GM23338 (cell line): ENCODE results near the gene TEDC1. TPM values are rescaled to one million over a fixed set of nuclear protein-coding genes. Genes with fewer than 3 reads are reported as not detected.

Source experiments
- ATAC-seq: fragments of 200-7000 bp; cut with Tn5 transposase; 3 replicates; pipeline ENCODE4 v1.9.1; 2020
- DNase-seq: peaks from one replicate; pipeline ENCODE4 v3.0.0-alpha.2; 2015; ENCODE audit warnings: low spot score
- H2AFZ ChIP-seq: fragments of 200-600 bp; sonication (generic); 2 replicates; pipeline ENCODE4 v1.8.0; 2016; ENCODE audit warnings: antibody characterized with exemption, mild to moderate bottlenecking, moderate library complexity
- H3F3A ChIP-seq: fragments of 200-600 bp; sonication (generic); replicated peaks from 2 replicates; pipeline ENCODE4 v1.8.0; 2017; ENCODE audit warnings: antibody characterized with exemption, mixed run types, low read depth
- H3K27ac ChIP-seq: fragments of 200-600 bp; sonication (generic); 2 replicates; pipeline ENCODE4 v1.6.1; 2016; ENCODE audit warnings: low read depth
- H3K27me3 ChIP-seq: fragments of 200-600 bp; sonication (generic); 2 replicates; pipeline ENCODE4 v1.8.0; 2016; ENCODE audit warnings: mild to moderate bottlenecking, mixed run types, moderate library complexity; ENCODE audit not compliant: insufficient read depth
- H3K36me3 ChIP-seq: fragments of 200-600 bp; sonication (generic); 2 replicates; pipeline ENCODE4 v1.8.0; 2016; ENCODE audit warnings: mild to moderate bottlenecking; ENCODE audit not compliant: insufficient read depth
- H3K4me1 ChIP-seq: fragments of 200-600 bp; sonication (generic); 2 replicates; pipeline ENCODE4 v1.8.0; 2016; ENCODE audit warnings: mild to moderate bottlenecking, moderate library complexity; ENCODE audit not compliant: insufficient read depth
- H3K4me2 ChIP-seq: fragments of 200-600 bp; sonication (generic); 2 replicates; pipeline ENCODE4 v1.7.1; 2017; ENCODE audit warnings: mixed run types
- H3K4me3 ChIP-seq: fragments of 200-600 bp; sonication (generic); 2 replicates; pipeline ENCODE4 v1.6.1; 2016; ENCODE audit warnings: mixed run types
- H3K79me2 ChIP-seq: fragments of 200-600 bp; sonication (generic); replicated peaks from 2 replicates; pipeline ENCODE4 v1.8.0; 2017; ENCODE audit warnings: mild to moderate bottlenecking; ENCODE audit not compliant: insufficient read depth
- H3K9me2 ChIP-seq: fragments of 200-600 bp; sonication (generic); 2 replicates; pipeline ENCODE4 v1.8.0; 2017; ENCODE audit not compliant: insufficient read depth
- H4K20me1 ChIP-seq: fragments of 200-600 bp; sonication (generic); replicated peaks from 2 replicates; pipeline ENCODE4 v1.8.0; 2017; ENCODE audit warnings: mild to moderate bottlenecking; ENCODE audit not compliant: insufficient read depth
- H3K27ac Mint-ChIP-seq: 2 replicates; pipeline ENCODE4 v1.8.0; 2020; ENCODE audit warnings: inconsistent platforms, mild to moderate bottlenecking, moderate library complexity, mixed read lengths
- H3K27me3 Mint-ChIP-seq: 3 replicates; pipeline ENCODE4 v1.8.0; 2022; ENCODE audit warnings: low read depth, mild to moderate bottlenecking, moderate library complexity, mixed read lengths, inconsistent platforms; ENCODE audit not compliant: insufficient read depth, poor library complexity
- H3K36me3 Mint-ChIP-seq: 3 replicates; pipeline ENCODE4 v1.8.0; 2021; ENCODE audit warnings: low read depth, mild to moderate bottlenecking, inconsistent platforms, moderate library complexity, mixed read lengths
- H3K4me1 Mint-ChIP-seq: 3 replicates; pipeline ENCODE4 v1.8.0; 2020; ENCODE audit warnings: mild to moderate bottlenecking, inconsistent platforms, mixed read lengths
- H3K4me3 Mint-ChIP-seq: 3 replicates; pipeline ENCODE4 v1.8.0; 2021; ENCODE audit warnings: moderate library complexity, mild to moderate bottlenecking, inconsistent platforms, mixed read lengths
- H3K9me3 Mint-ChIP-seq: 3 replicates; pipeline ENCODE4 v1.8.0; 2020; ENCODE audit warnings: moderate library complexity, mild to moderate bottlenecking, inconsistent platforms, mixed read lengths
- CREB1 ChIP-seq: fragments of 250-450 bp; sonication (Bioruptor Pico); IDR thresholded peaks from 2 replicates; pipeline ENCODE4 v1.5.0; 2020; ENCODE audit warnings: low read depth, mild to moderate bottlenecking, moderate library complexity
- EZH2 ChIP-seq: fragments of 200-600 bp; sonication (generic); IDR thresholded peaks from one replicate; pipeline ENCODE4 v1.8.0; 2017; ENCODE audit warnings: antibody characterized with exemption, mild to moderate bottlenecking, low read depth; ENCODE audit not compliant: unreplicated experiment
- EZH2phosphoT487 ChIP-seq: fragments of 200-600 bp; sonication (generic); IDR thresholded peaks from one replicate; pipeline ENCODE4 v1.8.1; 2018; ENCODE audit warnings: antibody characterized with exemption; ENCODE audit not compliant: unreplicated experiment
- JUNB ChIP-seq: IDR thresholded peaks from one replicate; pipeline ENCODE4 v1.6.1; 2016; ENCODE audit warnings: antibody characterized with exemption; ENCODE audit not compliant: unreplicated experiment
- NANOG ChIP-seq: IDR thresholded peaks from 2 replicates; pipeline ENCODE4 v1.6.1; 2016; ENCODE audit warnings: antibody characterized with exemption, borderline replicate concordance
- POLR2AphosphoS5 ChIP-seq: IDR thresholded peaks from 2 replicates; pipeline ENCODE4 v1.6.1; 2016; ENCODE audit warnings: antibody characterized with exemption, low read depth
- STAT1 ChIP-seq: IDR thresholded peaks from one replicate; pipeline ENCODE4 v1.6.1; 2016; ENCODE audit warnings: antibody characterized with exemption; ENCODE audit not compliant: unreplicated experiment
- ZNF114 ChIP-seq: fragments of 250-450 bp; sonication (Bioruptor Pico); IDR thresholded peaks from 2 replicates; pipeline ENCODE4 v1.5.0; 2020; ENCODE audit warnings: mild to moderate bottlenecking, moderate library complexity
- ZNF331 ChIP-seq: fragments of 250-450 bp; sonication (Bioruptor Pico); IDR thresholded peaks from 2 replicates; pipeline ENCODE4 v1.5.0; 2020; ENCODE audit warnings: low read depth, mild to moderate bottlenecking, moderate library complexity
- polyA plus RNA-seq: library from polyadenylated mRNA; unstranded; fragments of >200 nt; fragmentation: Nextera tagmentation; extraction: Ambion mirVana; gene quantifications from 2 replicates; pipeline ENCODE4 v1.2.1, GENCODE V29; 2016
- total RNA-seq: library from RNA; depleted of rRNA; stranded (reverse); fragments of >200 nt; shearing (Covaris generic); gene quantifications from 2 replicates; pipeline ENCODE4 v1.2.3, GENCODE V29; 2014
- TF ChIP-seq, protein P1 (sequence below), 2 experiments: fragments of 200-600 bp in 1 of 2; sonication (generic) in 1 of 2; conservative IDR thresholded peaks; 2 replicates each; pipeline versions ENCODE4 v1.5.1 to v1.6.1; 2016 to 2017; ENCODE audit warnings: antibody characterized with exemption in 2 of 2, low read depth in 2 of 2, mild to moderate bottlenecking in 2 of 2, moderate library complexity in 1 of 2
- TF ChIP-seq, protein P2 (sequence below): IDR thresholded peaks from one replicate; pipeline ENCODE4 v1.6.1; 2018; ENCODE audit warnings: antibody characterized with exemption; ENCODE audit not compliant: unreplicated experiment
- TF ChIP-seq, protein P3 (sequence below): IDR thresholded peaks from 2 replicates; pipeline ENCODE4 v1.6.1; 2016; ENCODE audit warnings: antibody characterized with exemption

Gene TEDC1
- total and polyA plus RNA-seq, 2 experiments from 2014 or later, result 5.9 to 16.3 TPM

DNA sequence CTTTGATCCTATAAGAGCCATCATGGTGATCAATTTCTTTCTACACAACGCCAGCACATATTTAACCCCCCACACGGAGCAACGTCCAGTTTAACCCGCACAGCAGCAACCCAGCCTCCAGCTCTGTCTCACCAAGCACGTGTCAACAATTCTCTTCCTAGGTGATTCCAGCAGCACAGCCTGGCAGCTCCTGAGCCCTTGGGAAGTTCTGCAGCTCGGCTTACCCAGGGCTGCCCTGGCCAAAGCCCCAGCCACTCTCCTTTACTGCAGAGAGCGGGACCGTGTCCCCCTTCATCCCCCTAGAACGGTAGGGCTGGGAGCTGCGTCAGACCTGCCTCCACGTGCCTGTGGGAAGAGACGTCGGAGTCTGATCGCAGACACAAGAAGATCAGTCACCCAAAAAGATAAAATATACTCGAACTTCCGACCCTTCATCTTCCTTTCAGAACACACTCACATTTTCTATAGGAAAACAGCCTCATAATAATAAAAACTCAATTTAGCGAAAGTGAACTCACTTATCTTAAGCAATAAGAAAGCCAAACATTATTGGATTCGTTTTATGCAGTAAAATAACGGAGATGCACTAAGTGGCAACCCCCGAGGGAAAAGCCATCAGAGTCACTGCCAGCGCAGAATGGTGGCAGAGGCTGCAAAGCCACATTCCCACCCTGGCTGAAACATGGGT, 42.9 kb downstream of the TEDC1 start:
- H3K9me2 ChIP-seq, result no peaks in the 10 kb centered on the region
- peaks cover 46% of the 10 kb centered on the region for H3K9me3 Mint-ChIP-seq
- DNase-seq, result no peak
- 0 out of 2 replicates have a peak, but pooled peaks cover 1% of the 10 kb centered on the region for H3K27me3 ChIP-seq
- no peak for ATAC-seq
- H3K27me3 Mint-ChIP-seq, result peaks cover 17% of the 10 kb centered on the region
- no peaks in the 10 kb centered on the region for H4K20me1 ChIP-seq
- no peaks in the 10 kb centered on the region; the same call in 2 of the 3 replicates for H3K4me1 Mint-ChIP-seq
- H3K27ac Mint-ChIP-seq, result no peak overlapping the region
- H3K36me3 ChIP-seq, result no peaks in the 10 kb centered on the region
- H3K4me2 ChIP-seq, result no peak overlapping the region
- H3K27ac ChIP-seq, result no peak overlapping the region
- no peaks in the 10 kb centered on the region for H3K79me2 ChIP-seq
- TF ChIP-seq, protein P1, sequence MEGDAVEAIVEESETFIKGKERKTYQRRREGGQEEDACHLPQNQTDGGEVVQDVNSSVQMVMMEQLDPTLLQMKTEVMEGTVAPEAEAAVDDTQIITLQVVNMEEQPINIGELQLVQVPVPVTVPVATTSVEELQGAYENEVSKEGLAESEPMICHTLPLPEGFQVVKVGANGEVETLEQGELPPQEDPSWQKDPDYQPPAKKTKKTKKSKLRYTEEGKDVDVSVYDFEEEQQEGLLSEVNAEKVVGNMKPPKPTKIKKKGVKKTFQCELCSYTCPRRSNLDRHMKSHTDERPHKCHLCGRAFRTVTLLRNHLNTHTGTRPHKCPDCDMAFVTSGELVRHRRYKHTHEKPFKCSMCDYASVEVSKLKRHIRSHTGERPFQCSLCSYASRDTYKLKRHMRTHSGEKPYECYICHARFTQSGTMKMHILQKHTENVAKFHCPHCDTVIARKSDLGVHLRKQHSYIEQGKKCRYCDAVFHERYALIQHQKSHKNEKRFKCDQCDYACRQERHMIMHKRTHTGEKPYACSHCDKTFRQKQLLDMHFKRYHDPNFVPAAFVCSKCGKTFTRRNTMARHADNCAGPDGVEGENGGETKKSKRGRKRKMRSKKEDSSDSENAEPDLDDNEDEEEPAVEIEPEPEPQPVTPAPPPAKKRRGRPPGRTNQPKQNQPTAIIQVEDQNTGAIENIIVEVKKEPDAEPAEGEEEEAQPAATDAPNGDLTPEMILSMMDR (conservative IDR thresholded peaks at IDR 0.05; ENCODE audit: low read depth in 2 of 2), result no peak
- H3K36me3 Mint-ChIP-seq, result peaks cover 16% of the 10 kb centered on the region; the same call in 2 of the 3 replicates
- no peak overlapping the region for H3K4me3 ChIP-seq
- H3K4me3 Mint-ChIP-seq, result no peak overlapping the region
- no peaks in the 10 kb centered on the region for H3K4me1 ChIP-seq
- H2AFZ ChIP-seq, result no peak overlapping the region
- H3F3A ChIP-seq, result no peaks in the 10 kb centered on the region

- no peaks in the 10 kb centered on the region for H3K27me3 ChIP-seq
- no peaks in the 10 kb centered on the region for H3K9me2 ChIP-seq
- H3K4me2 ChIP-seq, result no peak overlapping the region
- no peaks in the 10 kb centered on the region for H4K20me1 ChIP-seq
- no peak overlapping the region for H2AFZ ChIP-seq
- H3K4me1 ChIP-seq, result no peaks in the 10 kb centered on the region
- Mint-ChIP-seq H3K27me3 (peaks cover 14% of the 10 kb centered on the region), H3K4me3 (no peak overlapping the region), H3K9me3 (peaks cover 52% of the 10 kb centered on the region), H3K36me3 (peaks cover 17% of the 10 kb centered on the region; the same call in 2 of the 3 replicates), H3K27ac (no peak overlapping the region), H3K4me1 (no peaks in the 10 kb centered on the region; the same call in 2 of the 3 replicates)
- no peaks in the 10 kb centered on the region for H3F3A ChIP-seq
- no peaks in the 10 kb centered on the region for H3K36me3 ChIP-seq
- no peak for DNase-seq
- no peak for ATAC-seq
- no peaks in the 10 kb centered on the region for H3K79me2 ChIP-seq
- no peak overlapping the region for H3K4me3 ChIP-seq
- H3K27ac ChIP-seq, result no peak overlapping the region
- no peak for TF ChIP-seq ZNF114
- TF ChIP-seq, protein P2, sequence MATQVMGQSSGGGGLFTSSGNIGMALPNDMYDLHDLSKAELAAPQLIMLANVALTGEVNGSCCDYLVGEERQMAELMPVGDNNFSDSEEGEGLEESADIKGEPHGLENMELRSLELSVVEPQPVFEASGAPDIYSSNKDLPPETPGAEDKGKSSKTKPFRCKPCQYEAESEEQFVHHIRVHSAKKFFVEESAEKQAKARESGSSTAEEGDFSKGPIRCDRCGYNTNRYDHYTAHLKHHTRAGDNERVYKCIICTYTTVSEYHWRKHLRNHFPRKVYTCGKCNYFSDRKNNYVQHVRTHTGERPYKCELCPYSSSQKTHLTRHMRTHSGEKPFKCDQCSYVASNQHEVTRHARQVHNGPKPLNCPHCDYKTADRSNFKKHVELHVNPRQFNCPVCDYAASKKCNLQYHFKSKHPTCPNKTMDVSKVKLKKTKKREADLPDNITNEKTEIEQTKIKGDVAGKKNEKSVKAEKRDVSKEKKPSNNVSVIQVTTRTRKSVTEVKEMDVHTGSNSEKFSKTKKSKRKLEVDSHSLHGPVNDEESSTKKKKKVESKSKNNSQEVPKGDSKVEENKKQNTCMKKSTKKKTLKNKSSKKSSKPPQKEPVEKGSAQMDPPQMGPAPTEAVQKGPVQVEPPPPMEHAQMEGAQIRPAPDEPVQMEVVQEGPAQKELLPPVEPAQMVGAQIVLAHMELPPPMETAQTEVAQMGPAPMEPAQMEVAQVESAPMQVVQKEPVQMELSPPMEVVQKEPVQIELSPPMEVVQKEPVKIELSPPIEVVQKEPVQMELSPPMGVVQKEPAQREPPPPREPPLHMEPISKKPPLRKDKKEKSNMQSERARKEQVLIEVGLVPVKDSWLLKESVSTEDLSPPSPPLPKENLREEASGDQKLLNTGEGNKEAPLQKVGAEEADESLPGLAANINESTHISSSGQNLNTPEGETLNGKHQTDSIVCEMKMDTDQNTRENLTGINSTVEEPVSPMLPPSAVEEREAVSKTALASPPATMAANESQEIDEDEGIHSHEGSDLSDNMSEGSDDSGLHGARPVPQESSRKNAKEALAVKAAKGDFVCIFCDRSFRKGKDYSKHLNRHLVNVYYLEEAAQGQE, result no peak
- TF ChIP-seq EZH2, result no peak
- TF ChIP-seq CREB1, result no peak
- TF ChIP-seq POLR2AphosphoS5, result no peak
- no peak for TF ChIP-seq JUNB
- TF ChIP-seq STAT1, result no peak
- TF ChIP-seq, protein P3, sequence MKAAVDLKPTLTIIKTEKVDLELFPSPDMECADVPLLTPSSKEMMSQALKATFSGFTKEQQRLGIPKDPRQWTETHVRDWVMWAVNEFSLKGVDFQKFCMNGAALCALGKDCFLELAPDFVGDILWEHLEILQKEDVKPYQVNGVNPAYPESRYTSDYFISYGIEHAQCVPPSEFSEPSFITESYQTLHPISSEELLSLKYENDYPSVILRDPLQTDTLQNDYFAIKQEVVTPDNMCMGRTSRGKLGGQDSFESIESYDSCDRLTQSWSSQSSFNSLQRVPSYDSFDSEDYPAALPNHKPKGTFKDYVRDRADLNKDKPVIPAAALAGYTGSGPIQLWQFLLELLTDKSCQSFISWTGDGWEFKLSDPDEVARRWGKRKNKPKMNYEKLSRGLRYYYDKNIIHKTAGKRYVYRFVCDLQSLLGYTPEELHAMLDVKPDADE, result no peak
- no peak for TF ChIP-seq ZNF331 (CRISPR knock-in tag)
- TF ChIP-seq, protein P1 (conservative IDR thresholded peaks at IDR 0.05; ENCODE audit: low read depth in 2 of 2), result no peak
- no peak for TF ChIP-seq NANOG
- no peak for TF ChIP-seq EZH2phosphoT487
Measured at GRCh38 chr14:105534586-105534985, 43.5 kb downstream of the TEDC1 start.
